Astrocyte (in vitro differentiated cells and primary cell): ENCODE measurements around the gene TBC1D8B.

Source experiments
- CTCF ChIP-seq: IDR thresholded peaks from 2 replicates; pipeline ENCODE4 v1.5.1; 2011; ENCODE audit warnings: low read depth, mild to moderate bottlenecking, inconsistent platforms, low read length, moderate library complexity; ENCODE audit not compliant: insufficient read depth
- EZH2 ChIP-seq: IDR thresholded peaks from 2 replicates; pipeline ENCODE4 v1.6.1; 2012; ENCODE audit warnings: mild to moderate bottlenecking, low read length, inconsistent platforms; ENCODE audit not compliant: insufficient read depth

- TF ChIP-seq CTCF (no peak), EZH2 (no peak)
These were observed 117.5 kb downstream of the TBC1D8B start, which contains the start of gene CLDN2 for GRCh38 chrX:106919932-106920452.
